HCT116 (cell line): ENCODE results near the gene FLACC1. TPM values are rescaled to one million over a fixed set of nuclear protein-coding genes. Genes with fewer than 3 reads are reported as not detected.

ENCODE experiments used
- ATAC-seq: fragments of 200-7000 bp; cut with Tn5 transposase; 2 replicates; pipeline ENCODE4 v1.9.1; 2020; ENCODE audit warnings: mild to moderate bottlenecking, moderate library complexity
- BruUV-seq: library from RNA; stranded (reverse); fragments of 400-500 nt; replicated peaks from 2 replicates; lab custom pipeline; 2021; lab: Mats Ljungman, UMichigan
- CTCF ChIA-PET: fragments of 300-600 bp; sonication (Branson Sonifier 250); formaldehyde crosslinking; loops from one replicate; lab custom pipeline; 2021; ENCODE audit warnings: antibody characterized with exemption; lab: Charles Lee
- POLR2A ChIA-PET: fragments of 300-600, 350-600 bp; sonication (Branson Sonifier 250); formaldehyde crosslinking; loops from one replicate; lab custom pipeline; 2021; ENCODE audit warnings: antibody characterized with exemption; lab: Charles Lee
- RAD21 ChIA-PET, 2 experiments: fragments of 300-600 bp; sonication (Branson Sonifier 250); formaldehyde crosslinking; loops; one replicate each; lab custom pipeline; 2023; ENCODE audit warnings: low total read pairs in 2 of 2; ENCODE audit not compliant: uncharacterized antibody in 2 of 2, unreplicated experiment in 2 of 2, low non-redundant PET in 1 of 2; lab: Charles Lee
- DNase-seq: peaks from one replicate; pipeline ENCODE4 v3.0.0-alpha.2; 2010; ENCODE audit warnings: low read depth, low spot score
- H2AFZ ChIP-seq: fragments of 200-600 bp; shearing (Covaris generic), sonication (generic); 2 replicates; pipeline ENCODE4 v1.6.1; 2017; ENCODE audit warnings: low read depth, mixed run types, mixed read lengths, antibody characterized with exemption, low read length; ENCODE audit not compliant: poor library complexity, severe bottlenecking
- H3K27ac ChIP-seq: 2 replicates; pipeline ENCODE4 v1.5.1; 2012; ENCODE audit warnings: low read depth, low read length
- H3K27me3 ChIP-seq: fragments of 200-600 bp; sonication (generic); 2 replicates; pipeline ENCODE4 v1.6.1; 2016; ENCODE audit warnings: mixed run types, low read length, mixed read lengths; ENCODE audit not compliant: insufficient read depth
- H3K36me3 ChIP-seq, 2 experiments: fragments of 200-500 bp in 1 of 2; fragments of 200-600 bp in 1 of 2; sonication (Bioruptor generic) in 1 of 2; sonication (generic) in 1 of 2; 2 replicates each; pipeline versions ENCODE4 v1.5.1 to v1.6.1; 2014 to 2016; ENCODE audit warnings: low read length in 2 of 2, inconsistent platforms in 1 of 2, mixed read lengths in 1 of 2, mixed run types in 1 of 2; ENCODE audit not compliant: insufficient read depth in 2 of 2, control insufficient read depth in 1 of 2
- H3K4me1 ChIP-seq, 2 experiments: fragments of 200-600 bp in 1 of 2; sonication (generic) in 1 of 2; 2 replicates each; pipeline versions ENCODE4 v1.5.1 to v1.6.1; 2012 to 2017; ENCODE audit warnings: low read length in 2 of 2, inconsistent platforms in 1 of 2, mild to moderate bottlenecking in 1 of 2, mixed read lengths in 1 of 2, mixed run types in 1 of 2, moderate library complexity in 1 of 2; ENCODE audit not compliant: insufficient read depth in 2 of 2, control insufficient read depth in 1 of 2
- H3K4me2 ChIP-seq: fragments of 200-600 bp; sonication (generic); 2 replicates; pipeline ENCODE4 v1.6.1; 2017; ENCODE audit warnings: mixed run types, low read length, mixed read lengths
- H3K4me3 ChIP-seq, 2 experiments: fragments of 200-600 bp in 1 of 2; sonication (generic) in 1 of 2; replicated peaks in 1 of 2; 2 replicates each; pipeline ENCODE4 v1.5.1; 2011 to 2016; ENCODE audit warnings: low read length in 2 of 2, control low read depth in 1 of 2, low read depth in 1 of 2, mild to moderate bottlenecking in 1 of 2, mixed read lengths in 1 of 2, mixed run types in 1 of 2
- H3K79me2 ChIP-seq: fragments of 200-600 bp; sonication (generic); 2 replicates; pipeline ENCODE4 v1.6.1; 2017; ENCODE audit warnings: mild to moderate bottlenecking, mixed run types, low read length, moderate library complexity, mixed read lengths; ENCODE audit not compliant: insufficient read depth
- H3K9ac ChIP-seq: fragments of 200-600 bp; sonication (generic); 2 replicates; pipeline ENCODE4 v1.6.1; 2016; ENCODE audit warnings: low read length, mixed read lengths
- H3K9me2 ChIP-seq: fragments of 200-600 bp; sonication (generic), shearing (Covaris generic); 2 replicates; pipeline ENCODE4 v1.6.1; 2017; ENCODE audit warnings: mixed run types, mild to moderate bottlenecking, moderate library complexity; ENCODE audit not compliant: insufficient read depth
- H3K9me3 ChIP-seq, 2 experiments: fragments of 200-500 bp in 1 of 2; fragments of 200-600 bp in 1 of 2; sonication (Bioruptor generic) in 1 of 2; sonication (generic) in 1 of 2; 2 replicates each; pipeline ENCODE4 v1.6.1; 2014 to 2017; ENCODE audit warnings: low read length in 2 of 2, mixed read lengths in 2 of 2, inconsistent platforms in 1 of 2, low read depth in 1 of 2, mild to moderate bottlenecking in 1 of 2, mixed run types in 1 of 2, moderate library complexity in 1 of 2; ENCODE audit not compliant: control insufficient read depth in 1 of 2, insufficient read depth in 1 of 2
- H4K20me1 ChIP-seq: fragments of 200-600 bp; sonication (generic), shearing (Covaris generic); 2 replicates; pipeline ENCODE4 v1.6.1; 2017; ENCODE audit warnings: mixed run types, mild to moderate bottlenecking, moderate library complexity; ENCODE audit not compliant: insufficient read depth
- CEBPB ChIP-seq: IDR thresholded peaks from 2 replicates; pipeline ENCODE4 v1.6.1; 2012; ENCODE audit warnings: low read depth
- CTCF ChIP-seq, 3 experiments: fragments of 200-600 bp in 1 of 3; sonication (generic) in 1 of 3; IDR thresholded peaks in 2 of 3; conservative IDR thresholded peaks in 1 of 3; 2 replicates each; pipeline ENCODE4 v1.5.1; 2012 to 2017; ENCODE audit warnings: low read depth in 2 of 3, low read length in 2 of 3, antibody characterized with exemption in 1 of 3, borderline replicate concordance in 1 of 3, control low read depth in 1 of 3, mild to moderate bottlenecking in 1 of 3, mixed read lengths in 1 of 3, mixed run types in 1 of 3, moderate library complexity in 1 of 3; ENCODE audit not compliant: insufficient read depth in 1 of 3
- EZH2 ChIP-seq: fragments of 200-600 bp; sonication (generic); IDR thresholded peaks from 2 replicates; pipeline ENCODE4 v1.6.1; 2017; ENCODE audit warnings: antibody characterized with exemption, mixed run types
- POLR2A ChIP-seq: IDR thresholded peaks from 2 replicates; pipeline ENCODE4 v1.7.0; 2011; ENCODE audit warnings: borderline replicate concordance; ENCODE audit not compliant: insufficient read depth, insufficient read length; ENCODE audit errors: extremely low read depth
- POLR2AphosphoS5 ChIP-seq: IDR thresholded peaks from 2 replicates; pipeline ENCODE4 v1.6.1; 2011; ENCODE audit warnings: mild to moderate bottlenecking, low read depth, low read length, moderate library complexity
- RAD21 ChIP-seq: IDR thresholded peaks from 2 replicates; pipeline ENCODE4 v1.6.1; 2012; ENCODE audit warnings: low read depth, mild to moderate bottlenecking
- SIN3A ChIP-seq: IDR thresholded peaks from 2 replicates; pipeline ENCODE4 v1.6.1; 2012; ENCODE audit warnings: low read depth
- ZFX ChIP-seq: fragments of 450-650 bp; IDR thresholded peaks from 2 replicates; pipeline ENCODE4 v1.6.1; 2017
- ZNF274 ChIP-seq: fragments of 200-500 bp; sonication (Bioruptor generic); IDR thresholded peaks from 2 replicates; pipeline ENCODE4 v1.6.1; 2014; ENCODE audit warnings: mild to moderate bottlenecking, low read depth, low read length, inconsistent platforms
- intact Hi-C: fragments of 100-400 bp; cut with micrococcal nuclease; formaldehyde crosslinking; loops from 2 replicates; pipeline ENCODE4 v1.10.0; 2022
- total RNA-seq: library from RNA; stranded (reverse); gene quantifications from one replicate; pipeline ENCODE4 v1.2.1, GENCODE V29; 2021; ENCODE audit not compliant: unreplicated experiment

The FLACC1 gene
- total RNA-seq, 1 experiment from 2014 or later, result 0.74 TPM

DNA sequence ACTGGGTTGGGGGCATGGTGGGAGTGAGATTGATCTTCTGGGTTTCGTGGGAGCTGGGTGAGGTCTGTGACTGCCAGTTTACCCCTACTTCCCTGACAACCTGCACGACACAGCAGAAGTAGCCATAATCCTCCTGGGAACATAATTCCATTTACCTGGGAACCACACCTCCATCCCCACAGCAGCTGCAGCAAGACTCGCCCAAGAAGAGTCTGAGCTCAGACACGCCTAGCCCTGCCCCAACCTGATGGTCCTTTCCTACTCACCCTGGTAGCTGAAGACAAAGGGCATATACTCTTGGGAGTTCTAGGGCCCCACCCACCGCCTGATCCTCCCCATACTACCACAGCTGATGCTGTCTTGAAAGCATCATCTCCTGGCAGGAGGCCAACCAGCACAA is 43.8 kb downstream of the FLACC1 start:
- no peak overlapping the region for H2AFZ ChIP-seq
- H3K27me3 ChIP-seq, result no peaks in the 10 kb centered on the region
- no peak for ATAC-seq
- no peaks in the 10 kb centered on the region for H3K9me2 ChIP-seq
- ChIA-PET RAD21 (no interaction called here), POLR2A (no interaction called here), CTCF (no interaction called here)
- no peaks in the 10 kb centered on the region for H3K36me3 ChIP-seq
- no peaks in the 10 kb centered on the region for H3K9me3 ChIP-seq
- no peaks in the 10 kb centered on the region for H4K20me1 ChIP-seq
- BruUV-seq, result no TSS peak
- H3K79me2 ChIP-seq, result no peaks in the 10 kb centered on the region
- intact Hi-C loops, result no loop called here
- DNase-seq, result no peak
- no peak overlapping the region for H3K4me3 ChIP-seq
- H3K4me2 ChIP-seq, result no peak overlapping the region
- no peak overlapping the region for H3K9ac ChIP-seq
- TF ChIP-seq POLR2A, result no peak
- TF ChIP-seq CTCF (IDR thresholded peaks at IDR 0.05 in 2 of 3, conservative IDR thresholded peaks at IDR 0.05 in 1 of 3; ENCODE audit: borderline replicate concordance in 1 of 3, insufficient read depth in 1 of 3, low read depth in 2 of 3, low read length in 2 of 3), result no peak
- no peak for TF ChIP-seq EZH2
- no peak for TF ChIP-seq CEBPB
- TF ChIP-seq, all 23 proteins: peak for 0
- Histone ChIP-seq H3K27ac (no peak overlapping the region), H3K4me1 (no peaks in the 10 kb centered on the region)

- ChIA-PET CTCF (no interaction called here), POLR2A (no interaction called here), RAD21 (no interaction called here)
- Histone ChIP-seq H2AFZ (no peak overlapping the region), H3K4me2 (no peak overlapping the region), H3K4me1 (no peaks in the 10 kb centered on the region), H4K20me1 (no peaks in the 10 kb centered on the region), H3K9me2 (no peaks in the 10 kb centered on the region), H3K9ac (no peak overlapping the region), H3K27me3 (no peaks in the 10 kb centered on the region), H3K36me3 (no peaks in the 10 kb centered on the region), H3K27ac (no peak overlapping the region), H3K79me2 (no peaks in the 10 kb centered on the region), H3K9me3 (no peaks in the 10 kb centered on the region), H3K4me3 (no peak overlapping the region)
- TF ChIP-seq CTCF (IDR thresholded peaks at IDR 0.05 in 2 of 3, conservative IDR thresholded peaks at IDR 0.05 in 1 of 3; ENCODE audit: borderline replicate concordance in 1 of 3, insufficient read depth in 1 of 3, low read depth in 2 of 3, low read length in 2 of 3) (no peak), SIN3A (no peak), ZNF274 (no peak), RAD21 (no peak), POLR2AphosphoS5 (no peak), ZFX (no peak)
- intact Hi-C loops, result no loop called here
- no TSS peak for BruUV-seq
- DNase-seq (no peak), ATAC-seq (no peak)
Observed at GRCh38 chr2:201308914-201309313, 48.2 kb downstream of the FLACC1 start.
